Endothelial cell (in vitro differentiated cells): ENCODE measurements around the gene HELZ. TPM values are rescaled to one million over a fixed set of nuclear protein-coding genes. Genes with fewer than 3 reads are reported as not detected.

Experiments
- DNase-seq: peaks from one replicate; pipeline ENCODE4 v3.0.0; 2021; ENCODE audit warnings: low spot score
- H3K27ac Mint-ChIP-seq: one replicate; pipeline ENCODE4 v1.8.0; 2021; ENCODE audit warnings: mixed read lengths, inconsistent platforms; ENCODE audit not compliant: unreplicated experiment
- H3K27me3 Mint-ChIP-seq: one replicate; pipeline ENCODE4 v1.8.0; 2021; ENCODE audit warnings: mild to moderate bottlenecking, moderate library complexity, mixed read lengths, inconsistent platforms; ENCODE audit not compliant: unreplicated experiment
- H3K36me3 Mint-ChIP-seq: one replicate; pipeline ENCODE4 v1.8.0; 2021; ENCODE audit warnings: mild to moderate bottlenecking, low read depth, mixed read lengths, inconsistent platforms; ENCODE audit not compliant: unreplicated experiment
- H3K4me1 Mint-ChIP-seq: one replicate; pipeline ENCODE4 v1.8.0; 2021; ENCODE audit warnings: mild to moderate bottlenecking, mixed read lengths, inconsistent platforms; ENCODE audit not compliant: unreplicated experiment
- H3K4me3 Mint-ChIP-seq: one replicate; pipeline ENCODE4 v1.8.0; 2021; ENCODE audit warnings: mild to moderate bottlenecking, mixed read lengths, inconsistent platforms; ENCODE audit not compliant: unreplicated experiment
- H3K9me3 Mint-ChIP-seq: one replicate; pipeline ENCODE4 v1.8.0; 2021; ENCODE audit warnings: mixed read lengths, inconsistent platforms; ENCODE audit not compliant: unreplicated experiment
- total RNA-seq: library from RNA; stranded (reverse); fragmentation: NEBNext Ultra II Directional; extraction: Animal tissue kit (Norgen Biotek cat#: 25700); gene quantifications from one replicate; pipeline ENCODE4 v1.2.1, GENCODE V29; 2021; ENCODE audit not compliant: unreplicated experiment
- TF ChIP-seq, protein P1 (sequence below): fragments of 200-600 bp; sonication (generic); IDR thresholded peaks from one replicate; pipeline ENCODE4 v1.5.0; 2021; ENCODE audit warnings: antibody characterized with exemption; ENCODE audit not compliant: unreplicated experiment

The HELZ gene
- total RNA-seq, 1 donor from 2014 or later: 57.0 TPM

DNA sequence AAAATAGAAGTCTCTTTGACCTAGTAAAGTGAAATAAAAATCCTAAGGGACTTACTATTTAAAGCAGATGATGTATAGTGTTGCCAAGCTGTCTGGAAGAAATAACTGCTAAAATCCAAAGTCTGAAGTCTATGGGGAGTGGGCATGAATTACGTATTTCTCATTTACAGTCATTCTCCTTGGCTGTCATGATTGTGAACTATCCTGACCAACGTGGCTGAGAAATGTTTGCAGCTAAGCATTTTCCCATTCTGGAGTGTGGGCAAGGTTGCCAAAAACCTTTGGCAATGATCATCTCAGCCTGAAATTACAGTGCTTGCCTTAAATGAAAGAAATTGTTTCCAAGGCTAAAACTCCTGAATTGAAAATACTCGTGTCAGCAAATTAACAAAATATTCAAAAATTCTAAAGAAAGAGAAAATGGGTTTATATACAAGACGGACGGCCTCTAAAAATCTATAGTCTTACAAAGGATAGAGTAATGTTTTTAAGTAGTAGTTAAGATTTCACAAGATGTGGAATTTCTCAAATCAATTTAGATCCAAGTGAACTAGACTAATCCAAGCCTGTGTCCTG is 123.6 kb downstream of the HELZ start:
- TF ChIP-seq, protein P1, sequence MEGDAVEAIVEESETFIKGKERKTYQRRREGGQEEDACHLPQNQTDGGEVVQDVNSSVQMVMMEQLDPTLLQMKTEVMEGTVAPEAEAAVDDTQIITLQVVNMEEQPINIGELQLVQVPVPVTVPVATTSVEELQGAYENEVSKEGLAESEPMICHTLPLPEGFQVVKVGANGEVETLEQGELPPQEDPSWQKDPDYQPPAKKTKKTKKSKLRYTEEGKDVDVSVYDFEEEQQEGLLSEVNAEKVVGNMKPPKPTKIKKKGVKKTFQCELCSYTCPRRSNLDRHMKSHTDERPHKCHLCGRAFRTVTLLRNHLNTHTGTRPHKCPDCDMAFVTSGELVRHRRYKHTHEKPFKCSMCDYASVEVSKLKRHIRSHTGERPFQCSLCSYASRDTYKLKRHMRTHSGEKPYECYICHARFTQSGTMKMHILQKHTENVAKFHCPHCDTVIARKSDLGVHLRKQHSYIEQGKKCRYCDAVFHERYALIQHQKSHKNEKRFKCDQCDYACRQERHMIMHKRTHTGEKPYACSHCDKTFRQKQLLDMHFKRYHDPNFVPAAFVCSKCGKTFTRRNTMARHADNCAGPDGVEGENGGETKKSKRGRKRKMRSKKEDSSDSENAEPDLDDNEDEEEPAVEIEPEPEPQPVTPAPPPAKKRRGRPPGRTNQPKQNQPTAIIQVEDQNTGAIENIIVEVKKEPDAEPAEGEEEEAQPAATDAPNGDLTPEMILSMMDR: no peak
- H3K27me3 Mint-ChIP-seq: peaks cover 3% of the 10 kb centered on the region
- no peaks in the 10 kb centered on the region for H3K4me1 Mint-ChIP-seq
- DNase-seq: no peak
- H3K36me3 Mint-ChIP-seq: peaks cover 13% of the 10 kb centered on the region
- no peaks in the 10 kb centered on the region for H3K9me3 Mint-ChIP-seq
- H3K27ac Mint-ChIP-seq: no peak overlapping the region
- no peak overlapping the region for H3K4me3 Mint-ChIP-seq

DNA sequence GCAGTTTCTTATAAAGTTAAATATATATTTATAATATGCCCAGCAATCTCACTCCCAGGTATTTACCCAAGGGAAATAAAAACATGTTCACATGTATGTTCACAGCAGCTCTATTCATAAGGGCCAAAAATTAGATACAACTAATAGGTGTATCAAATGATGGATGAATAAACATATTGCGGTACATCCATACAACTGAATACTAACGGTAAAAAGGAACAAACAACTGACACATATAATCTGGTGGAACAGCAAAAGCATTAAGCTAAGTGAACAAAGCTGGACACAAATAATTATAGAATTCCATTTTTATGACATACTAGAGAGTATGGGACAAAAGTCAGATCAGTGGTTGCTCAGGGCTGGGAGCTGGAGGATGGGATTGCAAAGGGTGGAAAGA is 125.9 kb downstream of the HELZ start:
- TF ChIP-seq, protein P1: no peak
- DNase-seq: no peak
- no peak overlapping the region for H3K27ac Mint-ChIP-seq
- no peak overlapping the region for H3K4me3 Mint-ChIP-seq
- peaks cover 1% of the 10 kb centered on the region for H3K27me3 Mint-ChIP-seq
- no peaks in the 10 kb centered on the region for H3K9me3 Mint-ChIP-seq
- no peaks in the 10 kb centered on the region for H3K4me1 Mint-ChIP-seq
- peaks cover 10% of the 10 kb centered on the region for H3K36me3 Mint-ChIP-seq

DNA sequence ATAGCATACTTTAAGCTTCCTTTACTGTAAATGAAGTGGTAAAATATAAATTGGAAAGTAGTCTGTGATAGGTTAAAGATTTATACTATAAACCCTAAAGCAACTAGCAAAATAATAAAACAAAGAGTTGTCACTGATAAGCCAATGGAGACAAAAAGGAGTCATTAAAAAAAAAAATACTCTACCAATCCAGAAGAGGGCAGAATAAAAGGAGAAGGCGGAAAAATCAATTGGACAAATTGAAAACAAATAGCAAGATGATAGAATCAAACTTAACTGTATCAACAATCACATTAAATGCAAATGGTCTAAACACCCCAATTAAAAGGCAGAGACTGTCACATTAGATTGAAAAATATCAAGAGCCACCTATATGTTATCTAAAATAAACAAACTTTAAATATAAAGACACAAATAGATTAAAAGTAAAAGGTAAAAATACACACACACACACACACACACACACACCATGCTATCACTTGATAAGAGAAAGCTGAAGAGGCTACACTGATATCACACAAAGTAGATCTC is 128.9 kb downstream of the HELZ start:
- Mint-ChIP-seq H3K36me3 (peaks cover 21% of the 10 kb centered on the region), H3K9me3 (no peaks in the 10 kb centered on the region), H3K27me3 (peaks cover 1% of the 10 kb centered on the region), H3K4me3 (no peak overlapping the region), H3K27ac (no peak overlapping the region), H3K4me1 (no peaks in the 10 kb centered on the region)
- TF ChIP-seq, protein P1: peak; percentile 43
- no peak for DNase-seq

DNA sequence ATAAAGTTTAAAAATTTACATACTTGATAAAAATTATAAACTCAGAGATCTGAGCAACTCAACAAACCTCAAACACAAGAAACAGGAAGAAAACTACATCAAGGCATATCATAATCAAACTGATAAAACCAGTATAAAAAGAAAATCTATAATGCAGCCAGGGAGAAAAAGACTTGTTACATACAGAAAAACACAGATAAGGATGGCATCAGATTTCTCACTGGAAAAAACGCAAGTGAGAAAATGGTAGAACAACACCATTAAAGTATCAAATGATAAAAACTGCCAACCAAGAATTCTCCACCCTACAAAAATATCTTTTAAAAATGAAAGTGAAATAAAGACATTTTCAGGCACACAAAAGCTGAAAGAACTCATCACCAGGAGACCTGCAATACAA is 129.6 kb downstream of the HELZ start:
- H3K4me1 Mint-ChIP-seq: no peaks in the 10 kb centered on the region
- H3K27ac Mint-ChIP-seq: no peak overlapping the region
- H3K27me3 Mint-ChIP-seq: peaks cover 1% of the 10 kb centered on the region
- no peak overlapping the region for H3K4me3 Mint-ChIP-seq
- no peak for DNase-seq
- H3K9me3 Mint-ChIP-seq: no peaks in the 10 kb centered on the region
- H3K36me3 Mint-ChIP-seq: peaks cover 20% of the 10 kb centered on the region
- TF ChIP-seq, protein P1: no peak

DNA sequence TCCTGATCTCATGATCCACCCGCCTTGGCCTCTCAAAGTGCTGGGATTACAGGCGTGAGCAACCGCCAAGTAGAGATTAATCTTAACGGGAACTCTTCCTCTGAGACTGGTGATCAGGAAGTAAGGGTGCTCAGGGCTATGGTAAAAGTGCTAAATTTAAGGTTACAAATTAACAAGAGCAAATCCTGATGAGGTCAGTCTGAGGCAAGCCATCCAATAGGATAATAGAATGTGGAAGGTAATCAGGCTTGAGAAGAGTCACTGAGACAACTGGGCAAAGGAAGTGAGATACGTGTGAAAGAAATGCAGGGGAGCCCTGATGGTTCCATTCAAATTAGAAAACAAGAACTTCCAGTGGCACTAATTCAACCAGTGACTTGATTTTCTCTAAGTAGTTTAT is 131.5 kb downstream of the HELZ start:
- TF ChIP-seq, protein P1: no peak
- no peaks in the 10 kb centered on the region for H3K27me3 Mint-ChIP-seq
- H3K4me1 Mint-ChIP-seq: no peaks in the 10 kb centered on the region
- no peaks in the 10 kb centered on the region for H3K9me3 Mint-ChIP-seq
- DNase-seq: no peak
- peaks cover 11% of the 10 kb centered on the region for H3K36me3 Mint-ChIP-seq
- no peak overlapping the region for H3K27ac Mint-ChIP-seq
- no peak overlapping the region for H3K4me3 Mint-ChIP-seq
